Caco-2 (cell line): Measurements from ENCODE around the gene JAG2. TPM values are rescaled to one million over a fixed set of nuclear protein-coding genes. Genes with fewer than 3 reads are reported as not detected.
A peak's percentile ranks its signal among the peaks of the same experiment; 100 is the strongest.

Experiments
- BruUV-seq: library from RNA; stranded (reverse); fragments of 400-500 nt; replicated peaks from 2 replicates; lab custom pipeline; 2021; lab: Mats Ljungman, UMichigan
- CTCF ChIA-PET: fragments of 300-600 bp; sonication (Branson Sonifier 250); formaldehyde crosslinking; loops from one replicate; lab custom pipeline; 2022; ENCODE audit warnings: antibody characterized with exemption; lab: Charles Lee
- POLR2A ChIA-PET: fragments of 300-600 bp; sonication (Branson Sonifier 250); formaldehyde crosslinking; loops from one replicate; lab custom pipeline; 2022; ENCODE audit warnings: antibody characterized with exemption; lab: Charles Lee
- DNase-seq, 2 experiments: peaks; one replicate each; pipeline versions ENCODE4 v3.0.0 to v3.0.0-alpha.2; 2020 to 2022
- H3K27me3 ChIP-seq: replicated peaks from 2 replicates; pipeline ENCODE4 v1.6.0; 2011; ENCODE audit warnings: low read length; ENCODE audit not compliant: control insufficient read depth, insufficient read depth
- H3K36me3 ChIP-seq: 2 replicates; pipeline ENCODE4 v1.5.1; 2011; ENCODE audit warnings: low read length; ENCODE audit not compliant: control insufficient read depth, insufficient read depth
- H3K4me1 ChIP-seq: fragments of 250-450 bp; sonication (Bioruptor Pico); 2 replicates; pipeline ENCODE4 v1.5.1; 2020; ENCODE audit warnings: mild to moderate bottlenecking
- H3K4me3 ChIP-seq: 2 replicates; pipeline ENCODE4 v1.5.1; 2011; ENCODE audit warnings: low read depth, mild to moderate bottlenecking, control low read depth, low read length
- H3K9me3 ChIP-seq: fragments of 250-450 bp; sonication (Bioruptor Pico); 2 replicates; pipeline ENCODE4 v1.5.1; 2020; ENCODE audit warnings: mild to moderate bottlenecking, moderate library complexity
- H3K27ac Mint-ChIP-seq: one replicate; pipeline ENCODE4 v1.8.0; 2022; ENCODE audit warnings: mixed read lengths; ENCODE audit not compliant: unreplicated experiment
- H3K27me3 Mint-ChIP-seq: one replicate; pipeline ENCODE4 v1.8.0; 2022; ENCODE audit warnings: mixed read lengths; ENCODE audit not compliant: insufficient read depth, unreplicated experiment
- H3K36me3 Mint-ChIP-seq: one replicate; pipeline ENCODE4 v1.8.0; 2022; ENCODE audit warnings: mild to moderate bottlenecking, mixed read lengths; ENCODE audit not compliant: insufficient read depth, unreplicated experiment
- H3K4me1 Mint-ChIP-seq: one replicate; pipeline ENCODE4 v1.8.0; 2022; ENCODE audit warnings: low read depth, mixed read lengths; ENCODE audit not compliant: unreplicated experiment
- H3K4me3 Mint-ChIP-seq: one replicate; pipeline ENCODE4 v1.8.0; 2022; ENCODE audit warnings: mild to moderate bottlenecking, moderate library complexity, mixed read lengths; ENCODE audit not compliant: unreplicated experiment
- H3K9me3 Mint-ChIP-seq: one replicate; pipeline ENCODE4 v1.8.0; 2022; ENCODE audit warnings: mixed read lengths; ENCODE audit not compliant: unreplicated experiment
- CTCF ChIP-seq, 2 experiments: fragments of 200-600 bp in 1 of 2; IDR thresholded peaks; 1 replicate in 1 of 2; 2 replicates in 1 of 2; pipeline versions ENCODE4 v1.5.1 to v1.8.0; 2011 to 2022; ENCODE audit warnings: antibody characterized with exemption in 1 of 2, control low read depth in 1 of 2, inconsistent platforms in 1 of 2, low read depth in 1 of 2, low read length in 1 of 2, mild to moderate bottlenecking in 1 of 2, moderate library complexity in 1 of 2; ENCODE audit not compliant: insufficient read depth in 1 of 2, severe bottlenecking in 1 of 2, unreplicated experiment in 1 of 2
- intact Hi-C: fragments of 100-400 bp; cut with micrococcal nuclease; formaldehyde crosslinking; loops from one replicate; pipeline ENCODE4 v1.10.0; 2022; ENCODE audit not compliant: unreplicated experiment
- total RNA-seq: library from RNA; stranded (reverse); gene quantifications from 2 replicates; pipeline ENCODE4 v1.2.3, GENCODE V29; 2022

JAG2 gene
- total RNA-seq, 1 experiment from 2014 or later = 43.0 TPM

- intact Hi-C loops = loop anchor here (1.0 kb wide), 1 partner anchor 73 kb away; no protein-coding TSS in a partner anchor
Measured at GRCh38 chr14:105166571-105167302, 1.8 kb downstream of the JAG2 start.

GRCh38 chr14:105165761-105166485, 2.7 kb downstream of the JAG2 start:
- no peak for DNase-seq
- ChIA-PET CTCF (interaction anchor here (1.1 to 1.2 kb wide), 2 partner anchors 74 to 76 kb away, joined by 3 read pairs; no protein-coding TSS in a partner anchor), POLR2A (no interaction called here)
- H3K4me3 Mint-ChIP-seq = no peak overlapping the region
- intact Hi-C loops = no loop called here
- H3K36me3 Mint-ChIP-seq = peaks cover 7% of the 10 kb centered on the region
- TF ChIP-seq CTCF (IDR thresholded peaks at IDR 0.05; ENCODE audit: insufficient read depth in 1 of 2, low read depth in 1 of 2, low read length in 1 of 2, severe bottlenecking in 1 of 2, unreplicated experiment in 1 of 2) = no peak
- no peak overlapping the region for H3K4me3 ChIP-seq
- no peaks in the 10 kb centered on the region for H3K9me3 Mint-ChIP-seq
- no peaks in the 10 kb centered on the region for H3K9me3 ChIP-seq
- H3K27me3 ChIP-seq = no peaks in the 10 kb centered on the region; the same call in 1 of the 2 replicates
- no TSS peak for BruUV-seq
- H3K27ac Mint-ChIP-seq = no peak overlapping the region
- no peaks in the 10 kb centered on the region for H3K4me1 Mint-ChIP-seq
- H3K4me1 ChIP-seq = peaks cover 6% of the 10 kb centered on the region
- H3K27me3 Mint-ChIP-seq = no peaks in the 10 kb centered on the region
- H3K36me3 ChIP-seq = no peaks in the 10 kb centered on the region

More at GRCh38 chr14:105166571-105167302, 1.8 kb downstream of the JAG2 start:
- Mint-ChIP-seq H3K4me1 (no peaks in the 10 kb centered on the region), H3K27me3 (no peaks in the 10 kb centered on the region), H3K27ac (no peak overlapping the region), H3K36me3 (peaks cover 11% of the 10 kb centered on the region), H3K4me3 (peak overlapping the region; percentile 64), H3K9me3 (no peaks in the 10 kb centered on the region)
- Histone ChIP-seq H3K9me3 (no peaks in the 10 kb centered on the region), H3K36me3 (no peaks in the 10 kb centered on the region), H3K27me3 (no peaks in the 10 kb centered on the region; the same call in 1 of the 2 replicates), H3K4me3 (peak overlapping the region; percentile 80), H3K4me1 (peaks cover 6% of the 10 kb centered on the region)
- ChIA-PET CTCF (interaction anchor here (1.1 kb wide), 1 partner anchor 77 kb away, joined by 3 read pairs; no protein-coding TSS in a partner anchor), POLR2A (no interaction called here)
- BruUV-seq = no TSS peak
- TF ChIP-seq CTCF (IDR thresholded peaks at IDR 0.05; ENCODE audit: insufficient read depth in 1 of 2, low read depth in 1 of 2, low read length in 1 of 2, severe bottlenecking in 1 of 2, unreplicated experiment in 1 of 2) = no peak
- DNase-seq = no peak

- H3K9me3 ChIP-seq = no peaks in the 10 kb centered on the region
- Mint-ChIP-seq H3K27me3 (no peaks in the 10 kb centered on the region), H3K4me1 (no peaks in the 10 kb centered on the region), H3K27ac (no peak overlapping the region), H3K36me3 (peaks cover 7% of the 10 kb centered on the region), H3K9me3 (no peaks in the 10 kb centered on the region), H3K4me3 (no peak overlapping the region)
- DNase-seq = no peak
- no peaks in the 10 kb centered on the region; the same call in 1 of the 2 replicates for H3K27me3 ChIP-seq
- TF ChIP-seq CTCF (IDR thresholded peaks at IDR 0.05; ENCODE audit: insufficient read depth in 1 of 2, low read depth in 1 of 2, low read length in 1 of 2, severe bottlenecking in 1 of 2, unreplicated experiment in 1 of 2) = no peak
- ChIA-PET POLR2A (no interaction called here), CTCF (interaction anchor here (1.1 to 1.2 kb wide), 2 partner anchors 74 to 75 kb away, joined by 3 read pairs; no protein-coding TSS in a partner anchor)
- no TSS peak for BruUV-seq
- intact Hi-C loops = no loop called here
- H3K4me1 ChIP-seq = peaks cover 6% of the 10 kb centered on the region
- H3K36me3 ChIP-seq = no peaks in the 10 kb centered on the region
- H3K4me3 ChIP-seq = no peak overlapping the region
Measured at GRCh38 chr14:105165134-105165704, 3.4 kb downstream of the JAG2 start.
